DMS153 (cell line): ENCODE data around the gene ELK3.
A peak's percentile ranks its signal among the peaks of the same experiment; 100 is the strongest.

Experiments
- DNase-seq: peaks from one replicate; lab custom pipeline; 2025; lab: John Stamatoyannopoulos, UW

The ELK3 gene

DNA sequence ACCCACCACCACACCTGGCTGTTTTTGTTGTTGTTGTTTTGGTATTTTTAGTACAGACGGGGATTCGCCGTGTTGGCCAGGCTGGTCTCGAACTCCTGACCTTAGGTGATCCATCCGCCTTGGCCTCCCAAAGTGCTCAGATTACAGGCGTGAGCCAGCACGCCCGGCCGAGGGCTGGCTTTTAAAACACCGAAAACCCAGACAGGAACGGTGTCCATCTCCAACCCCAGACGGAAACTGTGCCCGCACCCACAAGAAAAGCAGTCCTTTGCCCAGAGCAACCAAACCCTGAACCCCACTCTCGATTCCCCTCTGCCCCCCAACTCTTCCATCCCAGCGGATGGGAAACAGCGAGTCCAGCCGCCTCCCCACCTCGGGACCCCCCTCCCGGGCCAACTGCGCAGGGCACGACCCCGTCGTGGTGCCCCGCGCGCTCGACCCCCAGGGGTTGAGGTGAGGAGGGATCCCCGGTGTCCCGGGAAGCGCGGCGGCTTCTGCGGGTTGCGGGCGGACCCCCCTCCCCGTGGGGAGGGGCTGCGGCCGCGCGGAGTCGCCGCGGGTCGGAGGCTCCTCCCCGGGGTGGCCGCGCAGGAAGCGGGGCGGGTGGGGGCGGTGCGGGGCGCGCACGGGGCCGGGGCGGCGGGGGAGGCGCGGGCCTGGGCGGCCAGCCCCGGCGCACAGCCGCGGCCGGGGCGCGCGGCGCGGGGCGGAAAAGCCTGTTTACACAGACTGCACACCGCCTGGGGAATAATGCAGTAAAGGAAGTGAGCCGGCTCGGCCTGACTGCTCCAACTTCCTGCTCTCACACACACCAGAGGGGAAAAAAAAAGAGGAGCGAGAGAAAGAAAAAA lies at the start of gene ELK3:
ELK3 (plus strand) TSS at position 651 of the 851 bp plus-strand sequence.
- DNase-seq, result peak; percentile 39

DNA sequence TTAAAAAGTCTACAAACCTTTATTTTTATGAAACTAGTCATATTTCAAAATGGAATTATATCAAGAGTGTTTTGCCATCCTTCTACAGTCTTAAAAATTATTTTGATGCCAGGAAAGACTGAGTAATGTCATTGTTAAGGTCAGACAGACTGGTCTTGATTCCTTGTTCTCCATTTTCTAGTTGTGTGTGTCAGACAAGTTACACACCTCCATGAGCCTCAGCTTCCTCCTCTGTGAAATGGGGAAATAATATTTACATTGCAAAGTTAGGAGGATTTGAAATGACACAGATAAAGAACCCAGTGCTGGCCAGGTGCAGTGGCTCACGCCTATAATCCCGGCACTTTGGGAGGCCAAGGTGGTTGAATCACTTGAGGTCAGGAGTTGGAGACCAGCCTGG lies 47.4 kb upstream of the ELK3 start:
- no peak for DNase-seq

DNA sequence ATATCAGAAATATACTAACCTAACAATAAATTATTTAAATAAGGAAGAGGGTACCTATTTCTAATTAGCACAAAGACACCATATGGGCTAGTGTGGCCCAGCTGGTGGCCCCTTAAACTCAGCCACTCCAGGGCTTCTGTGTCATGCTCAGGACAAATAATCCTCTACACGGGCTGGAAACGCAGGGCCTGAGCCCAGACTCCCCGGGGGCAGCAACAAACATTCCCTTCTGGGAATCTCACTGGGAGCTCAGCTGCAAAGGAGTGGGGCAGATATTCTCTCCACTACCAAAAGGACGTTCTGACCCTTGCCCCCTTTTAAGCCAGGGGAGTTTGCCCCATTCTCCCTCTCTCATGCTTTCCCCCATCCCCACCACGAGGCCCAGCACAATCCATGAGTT lies 43.7 kb upstream of the ELK3 start:
- DNase-seq, result no peak

DNA sequence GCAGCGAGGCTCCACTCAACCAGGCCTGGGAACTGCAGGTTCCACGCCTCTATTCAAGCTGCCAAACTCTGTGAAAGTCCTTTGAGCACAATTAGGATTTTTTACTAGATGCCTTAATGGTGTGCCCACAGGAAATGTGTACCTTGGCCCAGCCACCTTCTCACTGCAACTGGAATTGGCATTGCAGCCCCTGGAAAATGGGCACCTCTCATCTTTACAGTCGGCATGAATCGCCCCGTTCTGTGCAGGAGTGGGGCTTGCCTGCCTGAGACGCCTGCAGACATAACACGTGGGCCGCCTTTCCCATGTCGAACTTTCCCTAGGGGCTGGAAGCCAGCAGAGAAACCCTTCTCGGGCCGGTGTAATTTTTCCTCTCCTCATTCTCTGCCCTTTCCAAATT lies 42.0 kb upstream of the ELK3 start:
- no peak for DNase-seq

DNA sequence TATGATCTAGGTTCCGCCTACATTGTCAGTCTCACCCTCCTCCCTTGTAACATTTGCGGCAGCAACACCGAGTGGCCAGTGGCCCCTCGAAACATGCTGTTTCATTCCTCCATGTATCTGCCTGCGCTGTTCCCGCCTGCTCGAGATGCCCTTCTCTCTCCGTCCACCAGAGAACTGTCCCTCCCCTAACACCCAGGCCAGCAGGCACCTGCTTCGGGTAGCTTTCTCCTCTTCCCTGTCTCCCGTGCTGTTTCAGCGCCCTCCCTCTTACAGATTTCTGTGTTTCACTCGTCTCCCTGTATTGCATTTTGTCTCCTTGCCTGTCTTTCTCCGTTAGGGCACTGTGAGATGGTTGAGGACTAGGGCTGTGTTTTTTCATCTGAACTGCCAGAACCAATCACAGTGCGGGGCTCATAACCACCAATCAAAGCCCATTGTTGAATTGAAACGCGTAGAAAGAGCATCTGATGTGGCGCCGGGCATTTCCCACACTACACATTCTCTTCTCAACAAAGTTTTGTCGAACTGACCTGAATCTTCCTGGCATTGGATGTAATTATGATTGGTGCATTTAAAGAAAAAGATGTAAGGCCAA lies 40.9 kb upstream of the ELK3 start:
- DNase-seq, result no peak

DNA sequence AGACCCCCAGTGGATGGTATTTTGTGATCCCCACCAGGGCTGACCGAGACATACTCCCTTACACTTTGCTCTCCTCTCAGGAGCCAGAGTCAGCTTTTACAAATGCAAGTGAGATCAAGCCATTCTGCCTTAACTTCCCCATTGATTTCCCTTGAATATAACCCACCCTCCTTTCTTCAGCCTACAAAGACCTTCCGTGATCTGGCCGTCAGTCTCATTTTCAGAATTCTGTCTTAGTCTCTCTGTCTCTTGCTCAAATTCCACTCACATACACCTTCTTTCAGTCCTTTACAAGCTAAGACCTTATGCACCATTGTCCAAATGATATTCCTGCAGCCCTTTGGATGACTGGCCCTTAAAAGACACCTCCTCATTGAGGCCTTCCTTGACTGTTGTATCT lies 39.0 kb upstream of the ELK3 start:
- DNase-seq, result no peak

DNA sequence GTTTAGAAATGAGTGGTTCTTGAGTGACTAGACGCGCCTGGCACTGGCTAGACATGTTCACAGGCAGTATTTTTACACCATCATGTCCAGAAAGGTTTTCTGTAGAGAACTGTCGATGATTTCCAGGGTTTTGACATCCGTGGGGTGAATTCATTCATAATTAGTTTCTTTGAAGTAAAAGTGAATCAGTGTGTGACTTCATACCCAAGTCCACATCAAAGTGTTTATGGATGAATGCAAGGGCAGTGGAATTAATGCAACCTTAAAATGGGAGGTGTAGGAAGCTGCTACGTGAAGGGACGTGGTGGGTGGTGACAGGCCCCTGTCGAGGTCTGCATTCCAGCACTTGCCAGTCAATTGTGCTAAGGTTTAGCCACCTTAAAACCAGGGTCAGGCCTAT lies 38.4 kb upstream of the ELK3 start:
- DNase-seq, result no peak

DNA sequence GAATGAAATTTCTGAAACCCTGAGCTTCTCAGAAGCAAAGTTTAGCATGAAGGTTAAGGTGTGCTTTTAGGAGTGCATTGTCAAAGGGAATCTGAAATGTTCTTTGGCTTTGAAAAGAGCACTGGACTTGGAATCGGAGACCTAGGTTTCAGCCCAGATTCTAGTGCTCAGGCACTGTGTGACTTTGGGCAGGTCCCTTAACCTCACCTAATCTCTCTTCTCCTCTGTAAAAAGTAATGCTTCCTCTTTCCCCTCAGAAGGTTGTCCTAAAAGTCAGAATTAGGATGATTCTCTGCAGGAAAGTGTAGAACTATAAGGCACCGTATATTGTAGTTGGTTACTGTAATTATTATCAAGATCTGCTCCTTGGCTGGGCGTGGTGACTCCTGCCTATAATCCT lies 38.0 kb upstream of the ELK3 start:
- no peak for DNase-seq

DNA sequence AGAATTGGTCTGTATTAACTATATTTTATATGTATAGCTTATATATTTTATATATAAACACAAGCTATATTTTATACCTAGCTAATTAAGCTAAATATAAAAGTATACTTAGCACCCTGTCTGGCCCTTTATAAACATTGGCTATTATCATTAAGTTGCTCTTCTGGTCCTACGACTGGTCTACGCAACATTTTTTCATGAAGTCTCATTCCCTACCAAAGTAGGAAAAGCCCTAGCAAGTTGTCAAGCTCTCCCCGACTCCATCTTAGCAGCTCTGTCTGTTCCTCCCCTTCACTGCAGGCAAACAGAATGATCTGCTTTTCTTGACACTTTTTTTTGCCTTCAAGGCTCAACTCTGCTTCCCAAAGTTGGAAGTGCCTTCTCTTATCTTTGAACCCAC lies 36.7 kb upstream of the ELK3 start:
- DNase-seq, result no peak

DNA sequence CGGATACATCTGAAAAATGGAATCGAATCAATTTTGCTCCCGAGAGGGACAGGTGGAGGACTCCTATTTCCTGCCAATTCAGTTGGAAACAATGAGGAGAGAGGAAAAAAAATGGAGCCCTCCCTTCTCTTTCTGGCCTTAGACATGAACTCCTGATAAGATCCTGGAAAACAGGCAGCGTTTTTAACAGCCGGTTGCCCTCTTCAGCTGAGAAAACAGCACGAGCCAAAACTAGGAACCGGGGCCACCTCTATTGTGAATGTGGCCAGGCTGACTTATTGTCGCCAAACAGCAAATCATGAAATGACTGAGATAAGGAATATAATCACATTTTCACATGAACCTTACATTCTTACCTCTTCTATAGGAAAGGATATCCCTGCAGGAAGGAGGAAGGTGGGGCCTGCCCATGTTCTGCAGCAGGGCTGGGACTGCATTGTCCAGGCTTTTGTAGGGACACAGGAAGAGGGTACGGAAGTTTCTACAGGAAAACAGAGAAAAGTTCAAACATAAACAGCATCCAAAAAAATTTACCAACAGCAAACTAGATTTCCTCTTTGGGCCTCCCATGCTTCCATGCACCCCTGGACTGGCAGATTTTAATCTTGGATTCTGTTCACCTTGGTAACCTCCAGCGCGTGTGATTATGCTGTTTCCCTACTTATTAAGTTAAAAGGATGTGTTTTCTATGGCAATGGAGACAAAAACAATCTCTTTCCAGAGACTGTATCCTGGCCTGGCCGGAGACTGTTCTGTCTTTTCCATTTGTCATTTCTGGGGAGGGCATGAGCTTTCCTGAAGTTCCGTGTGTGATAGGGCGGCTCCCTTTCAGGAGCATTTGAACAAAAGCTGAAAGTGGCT lies 29.0 kb upstream of the ELK3 start:
- DNase-seq, result no peak

DNA sequence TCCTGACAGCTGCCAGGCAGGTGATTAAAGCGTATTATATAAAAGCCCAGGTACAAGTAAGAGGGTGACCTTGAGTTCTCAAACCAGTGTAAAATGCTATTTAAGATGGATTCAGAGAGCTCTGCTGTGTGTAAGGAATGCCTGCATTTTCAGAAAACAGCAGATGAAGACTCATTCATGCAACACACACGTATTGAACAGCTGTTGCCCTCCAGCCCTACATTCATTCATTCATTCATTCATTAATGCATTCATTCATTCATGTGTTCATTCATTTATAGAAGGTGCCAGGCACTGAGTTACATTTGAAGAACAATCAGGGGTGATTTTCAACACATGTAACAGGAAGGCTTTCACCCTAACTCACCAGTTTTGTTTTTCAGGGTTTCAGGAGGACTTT lies 27.4 kb upstream of the ELK3 start:
- no peak for DNase-seq

DNA sequence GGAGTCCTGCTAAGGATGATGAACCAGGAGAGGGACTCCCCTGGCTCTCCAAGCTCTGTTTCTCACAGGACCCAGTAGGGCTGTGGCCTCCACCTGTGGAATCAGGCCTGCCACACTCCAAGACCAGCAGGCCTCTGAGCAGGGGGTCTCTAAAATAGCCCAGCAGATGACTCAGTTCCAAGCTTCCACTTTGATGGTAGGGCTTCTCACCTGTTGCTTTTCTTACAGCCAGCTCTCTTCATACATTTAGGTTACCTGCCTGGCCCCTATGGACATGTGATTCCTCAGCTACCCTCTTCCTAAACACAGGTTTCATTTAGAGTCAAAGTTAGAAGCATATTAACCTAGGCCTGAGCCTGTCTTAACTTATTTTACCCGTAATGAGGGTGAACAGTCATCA lies 26.7 kb upstream of the ELK3 start:
- no peak for DNase-seq

DNA sequence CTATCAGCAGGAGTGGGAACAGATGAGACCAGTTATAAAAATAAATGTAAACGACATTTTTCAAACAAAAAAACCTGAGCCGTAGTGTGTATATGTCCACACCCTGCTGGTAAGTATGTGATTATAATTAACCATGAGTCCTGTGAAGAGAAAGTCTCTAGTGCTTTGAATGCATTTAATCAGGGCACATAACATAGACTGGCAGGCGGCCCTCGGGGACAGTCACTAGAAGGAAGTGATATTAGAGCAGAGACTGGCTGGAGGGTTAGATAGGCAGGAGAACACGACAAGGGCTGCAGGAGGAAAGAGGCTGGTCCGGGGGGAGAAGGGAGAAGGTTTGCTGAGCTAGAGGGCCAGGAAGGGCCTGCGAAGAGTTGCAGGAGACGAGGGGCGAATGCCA lies 23.8 kb upstream of the ELK3 start:
- DNase-seq, result no peak

DNA sequence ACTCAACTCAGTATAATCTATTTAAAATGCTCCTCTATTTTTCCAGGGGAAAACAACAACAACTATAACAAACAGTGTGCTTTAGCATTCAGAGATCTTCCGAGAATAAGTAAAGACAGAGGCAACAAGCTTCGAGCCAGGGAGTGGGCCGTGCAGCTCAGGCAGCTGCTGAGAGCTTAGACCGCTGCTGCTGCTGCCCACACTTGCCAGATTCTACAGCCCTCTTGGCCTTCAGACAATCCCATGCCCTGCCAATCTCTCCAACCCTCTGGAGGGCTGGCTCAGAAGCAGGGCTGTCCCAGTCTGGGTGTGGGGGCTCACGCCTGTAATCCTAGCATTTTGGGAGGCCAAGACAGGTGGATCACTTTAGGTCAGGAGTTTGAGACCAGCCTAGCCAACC lies 23.4 kb upstream of the ELK3 start:
- DNase-seq, result no peak

DNA sequence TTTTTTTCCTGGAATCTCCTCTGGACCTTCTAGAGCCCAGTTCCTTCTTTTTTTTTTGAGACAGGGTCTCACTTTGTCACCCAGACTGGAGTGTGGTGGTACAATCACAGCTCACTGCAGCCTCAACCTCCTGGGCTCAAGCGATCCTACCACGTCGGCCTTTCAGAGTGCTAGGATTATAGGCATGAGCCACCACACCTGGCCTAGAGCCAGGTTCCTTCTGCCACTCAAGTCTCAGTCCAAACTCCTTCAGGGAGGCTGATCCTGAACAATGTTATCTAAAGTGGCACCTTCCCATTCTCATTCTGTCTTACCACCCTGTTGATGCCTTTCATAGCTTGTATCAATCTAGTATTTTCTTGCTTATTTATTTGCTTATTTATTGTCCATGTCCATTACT lies 22.3 kb upstream of the ELK3 start:
- DNase-seq, result no peak

DNA sequence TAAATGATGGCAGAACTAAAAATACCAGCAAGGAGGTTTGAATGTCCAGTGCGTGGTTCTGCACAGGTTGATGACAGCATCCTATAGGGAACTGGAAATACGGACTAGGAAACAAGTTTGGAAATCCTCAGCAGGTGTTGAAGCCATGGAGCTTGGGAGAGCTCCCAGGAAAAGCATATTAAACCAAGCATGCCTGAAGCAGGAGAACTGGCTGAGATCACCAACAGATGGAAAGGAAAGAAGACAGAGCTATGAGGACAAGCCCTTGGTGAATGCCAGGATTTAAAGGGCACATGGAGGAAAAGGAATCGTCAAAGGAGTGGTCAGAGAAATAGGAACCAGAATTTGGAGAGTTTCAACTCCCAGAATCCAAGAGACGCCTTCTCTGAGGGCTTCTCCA lies 21.2 kb upstream of the ELK3 start:
- no peak for DNase-seq

DNA sequence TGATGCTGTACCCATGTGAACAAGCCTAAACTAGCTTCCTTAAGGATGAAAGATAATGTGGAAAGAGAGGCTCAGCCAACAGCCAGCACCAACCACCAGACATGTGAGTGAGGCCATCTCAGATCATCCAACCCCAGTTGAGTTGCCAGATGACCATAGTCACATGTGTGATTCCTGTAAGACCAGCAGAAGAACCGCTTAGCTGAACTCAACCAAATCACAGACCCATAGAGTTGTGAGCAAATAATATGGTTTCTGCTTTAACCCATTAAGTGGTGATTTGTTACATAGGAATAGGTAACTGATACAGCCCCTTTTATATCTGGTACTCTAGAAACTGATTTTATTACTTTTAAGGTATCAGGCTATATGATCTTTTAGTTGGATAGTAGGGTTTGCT lies 17.6 kb upstream of the ELK3 start:
- DNase-seq, result no peak

DNA sequence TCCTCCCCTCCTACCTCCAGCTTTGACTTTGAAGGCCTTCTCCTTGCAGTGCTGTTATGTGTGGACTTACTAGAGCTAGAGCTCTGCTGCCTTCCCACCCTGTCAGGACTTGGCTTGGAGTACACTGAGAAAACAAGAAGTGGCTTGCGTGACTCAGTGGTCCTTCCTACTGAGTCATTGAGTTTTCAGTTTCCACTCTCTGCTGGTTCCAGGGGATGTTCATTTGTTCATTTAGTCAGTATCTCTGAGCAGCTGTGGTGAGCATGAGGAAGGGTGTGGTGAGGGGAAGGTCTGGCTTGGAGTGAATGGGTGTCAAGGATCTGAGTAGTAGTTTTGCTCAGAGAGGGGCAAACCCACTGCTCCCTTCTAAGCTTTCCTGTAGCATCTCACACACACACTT lies 17.2 kb upstream of the ELK3 start:
- no peak for DNase-seq

DNA sequence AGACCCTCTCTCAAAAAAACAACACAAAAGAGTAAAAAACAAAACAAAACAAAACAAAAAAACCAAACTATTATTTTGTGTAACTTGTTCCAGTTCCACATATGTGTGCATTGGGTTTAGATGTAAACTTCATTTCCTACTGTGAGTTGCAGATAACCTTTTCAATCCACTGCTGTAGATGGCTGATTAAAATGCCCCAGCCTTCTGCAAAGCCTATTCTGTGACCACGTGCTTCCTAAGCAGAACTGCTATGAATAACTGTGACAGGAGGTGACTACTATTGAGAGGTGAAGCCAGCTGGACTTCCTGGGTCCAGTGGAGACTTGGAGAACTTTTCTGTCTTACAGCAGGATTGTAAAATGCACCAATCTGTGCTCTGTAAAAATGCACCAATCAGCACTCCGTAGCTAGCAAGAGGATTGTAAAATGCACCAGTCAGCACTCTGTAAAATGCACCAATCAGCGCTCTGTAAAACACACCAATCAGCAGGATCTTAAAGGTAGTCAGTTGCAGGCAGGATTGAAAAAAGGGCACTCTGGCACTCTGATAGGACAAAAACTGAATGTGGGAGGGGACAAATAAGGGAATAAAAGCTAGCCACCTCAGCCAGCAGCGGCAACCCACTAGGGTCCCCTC lies 10.3 kb upstream of the ELK3 start:
- no peak for DNase-seq

DNA sequence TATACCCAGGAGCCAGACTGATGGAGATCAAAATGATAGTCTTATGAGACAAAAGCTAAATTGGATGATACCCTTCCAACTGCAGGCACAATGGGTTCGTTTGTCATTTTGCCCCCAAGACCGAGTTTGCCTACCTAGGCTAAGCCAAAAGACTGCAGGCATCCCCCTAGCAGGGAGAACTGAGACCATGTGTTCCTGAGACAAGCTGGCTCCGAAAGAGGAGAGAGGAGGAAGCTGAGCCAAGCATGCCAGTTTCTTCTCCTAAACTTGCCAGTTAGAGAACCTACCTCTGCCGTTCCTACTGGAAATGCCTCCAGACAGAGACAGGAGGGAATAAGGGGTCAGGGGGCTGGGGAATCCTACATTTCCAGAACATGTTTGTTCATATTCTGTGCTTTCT lies 8.3 kb upstream of the ELK3 start:
- DNase-seq, result no peak

DNA sequence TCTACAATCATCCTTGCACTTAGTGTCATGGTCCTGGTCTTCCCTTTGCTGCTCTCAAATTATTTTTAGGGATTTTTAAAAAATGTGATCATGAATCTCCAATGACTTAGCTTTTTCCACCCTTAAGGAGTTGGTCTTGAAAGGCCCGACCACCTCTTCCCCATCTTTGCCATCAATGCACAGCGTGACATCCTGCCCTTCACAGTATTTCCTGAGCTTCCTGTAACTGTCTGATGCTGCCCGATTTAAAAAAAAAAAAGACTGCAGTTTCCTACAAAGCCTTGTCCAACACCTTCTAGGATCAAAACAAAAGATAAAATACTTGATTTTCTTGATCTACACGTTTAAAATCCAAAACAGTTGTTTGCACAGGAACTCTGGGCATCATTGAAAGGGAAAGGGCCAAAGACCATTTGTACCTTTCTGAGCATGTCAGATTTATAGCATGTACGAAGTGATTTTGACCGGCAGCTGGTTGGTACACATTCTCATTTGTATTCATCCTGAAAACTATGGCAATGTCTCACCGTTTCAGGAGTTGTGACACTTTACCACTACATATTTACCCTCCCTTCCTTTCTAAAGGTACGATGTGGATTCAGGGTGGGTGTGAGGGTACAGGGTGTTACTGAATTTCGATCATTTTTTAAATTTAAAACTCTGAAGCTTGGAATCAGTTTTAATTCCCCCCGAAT lies 7.4 kb upstream of the ELK3 start:
- no peak for DNase-seq

DNA sequence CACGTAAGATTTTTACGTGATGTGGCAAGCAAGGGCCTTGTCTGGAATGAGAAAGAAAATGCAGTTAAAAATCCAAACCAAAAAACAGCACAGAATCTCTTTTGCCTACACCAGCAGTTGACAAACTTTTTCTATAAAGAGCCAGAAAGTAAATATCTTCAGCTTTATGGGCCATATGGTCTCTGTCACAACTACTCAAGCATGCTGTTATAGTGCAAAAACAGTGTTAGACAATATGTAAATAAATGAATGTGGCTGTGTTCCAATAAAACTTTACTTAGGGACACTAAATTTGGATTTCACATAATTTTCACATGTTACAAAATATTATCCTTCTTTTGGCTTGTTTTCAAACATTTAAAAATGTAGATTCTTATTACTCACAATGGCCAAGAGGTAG lies 6.2 kb upstream of the ELK3 start:
- no peak for DNase-seq
